GM23338 (cell line): ENCODE results near the gene HCFC1. TPM values are rescaled to one million over a fixed set of nuclear protein-coding genes. Genes with fewer than 3 reads are reported as not detected.

Experiments
- ATAC-seq: fragments of 200-7000 bp; cut with Tn5 transposase; 3 replicates; pipeline ENCODE4 v1.9.1; 2020
- DNase-seq: peaks from one replicate; pipeline ENCODE4 v3.0.0-alpha.2; 2015; ENCODE audit warnings: low spot score
- H2AFZ ChIP-seq: fragments of 200-600 bp; sonication (generic); 2 replicates; pipeline ENCODE4 v1.8.0; 2016; ENCODE audit warnings: antibody characterized with exemption, mild to moderate bottlenecking, moderate library complexity
- H3F3A ChIP-seq: fragments of 200-600 bp; sonication (generic); replicated peaks from 2 replicates; pipeline ENCODE4 v1.8.0; 2017; ENCODE audit warnings: antibody characterized with exemption, mixed run types, low read depth
- H3K27ac ChIP-seq: fragments of 200-600 bp; sonication (generic); 2 replicates; pipeline ENCODE4 v1.6.1; 2016; ENCODE audit warnings: low read depth
- H3K27me3 ChIP-seq: fragments of 200-600 bp; sonication (generic); 2 replicates; pipeline ENCODE4 v1.8.0; 2016; ENCODE audit warnings: mild to moderate bottlenecking, mixed run types, moderate library complexity; ENCODE audit not compliant: insufficient read depth
- H3K36me3 ChIP-seq: fragments of 200-600 bp; sonication (generic); 2 replicates; pipeline ENCODE4 v1.8.0; 2016; ENCODE audit warnings: mild to moderate bottlenecking; ENCODE audit not compliant: insufficient read depth
- H3K4me1 ChIP-seq: fragments of 200-600 bp; sonication (generic); 2 replicates; pipeline ENCODE4 v1.8.0; 2016; ENCODE audit warnings: mild to moderate bottlenecking, moderate library complexity; ENCODE audit not compliant: insufficient read depth
- H3K4me2 ChIP-seq: fragments of 200-600 bp; sonication (generic); 2 replicates; pipeline ENCODE4 v1.7.1; 2017; ENCODE audit warnings: mixed run types
- H3K4me3 ChIP-seq: fragments of 200-600 bp; sonication (generic); 2 replicates; pipeline ENCODE4 v1.6.1; 2016; ENCODE audit warnings: mixed run types
- H3K79me2 ChIP-seq: fragments of 200-600 bp; sonication (generic); replicated peaks from 2 replicates; pipeline ENCODE4 v1.8.0; 2017; ENCODE audit warnings: mild to moderate bottlenecking; ENCODE audit not compliant: insufficient read depth
- H3K9me2 ChIP-seq: fragments of 200-600 bp; sonication (generic); 2 replicates; pipeline ENCODE4 v1.8.0; 2017; ENCODE audit not compliant: insufficient read depth
- H4K20me1 ChIP-seq: fragments of 200-600 bp; sonication (generic); replicated peaks from 2 replicates; pipeline ENCODE4 v1.8.0; 2017; ENCODE audit warnings: mild to moderate bottlenecking; ENCODE audit not compliant: insufficient read depth
- H3K27ac Mint-ChIP-seq: 2 replicates; pipeline ENCODE4 v1.8.0; 2020; ENCODE audit warnings: inconsistent platforms, mild to moderate bottlenecking, moderate library complexity, mixed read lengths
- H3K27me3 Mint-ChIP-seq: 3 replicates; pipeline ENCODE4 v1.8.0; 2022; ENCODE audit warnings: low read depth, mild to moderate bottlenecking, moderate library complexity, mixed read lengths, inconsistent platforms; ENCODE audit not compliant: insufficient read depth, poor library complexity
- H3K36me3 Mint-ChIP-seq: 3 replicates; pipeline ENCODE4 v1.8.0; 2021; ENCODE audit warnings: low read depth, mild to moderate bottlenecking, inconsistent platforms, moderate library complexity, mixed read lengths
- H3K4me1 Mint-ChIP-seq: 3 replicates; pipeline ENCODE4 v1.8.0; 2020; ENCODE audit warnings: mild to moderate bottlenecking, inconsistent platforms, mixed read lengths
- H3K4me3 Mint-ChIP-seq: 3 replicates; pipeline ENCODE4 v1.8.0; 2021; ENCODE audit warnings: moderate library complexity, mild to moderate bottlenecking, inconsistent platforms, mixed read lengths
- H3K9me3 Mint-ChIP-seq: 3 replicates; pipeline ENCODE4 v1.8.0; 2020; ENCODE audit warnings: moderate library complexity, mild to moderate bottlenecking, inconsistent platforms, mixed read lengths
- CTCF ChIP-seq, 2 experiments: fragments of 200-600 bp in 1 of 2; sonication (generic) in 1 of 2; conservative IDR thresholded peaks; 2 replicates each; pipeline versions ENCODE4 v1.5.1 to v1.6.1; 2016 to 2017; ENCODE audit warnings: antibody characterized with exemption in 2 of 2, low read depth in 2 of 2, mild to moderate bottlenecking in 2 of 2, moderate library complexity in 1 of 2
- REST ChIP-seq: IDR thresholded peaks from one replicate; pipeline ENCODE4 v1.6.1; 2018; ENCODE audit warnings: antibody characterized with exemption; ENCODE audit not compliant: unreplicated experiment
- STAT1 ChIP-seq: IDR thresholded peaks from one replicate; pipeline ENCODE4 v1.6.1; 2016; ENCODE audit warnings: antibody characterized with exemption; ENCODE audit not compliant: unreplicated experiment
- polyA plus RNA-seq: library from polyadenylated mRNA; unstranded; fragments of >200 nt; fragmentation: Nextera tagmentation; extraction: Ambion mirVana; gene quantifications from 2 replicates; pipeline ENCODE4 v1.2.1, GENCODE V29; 2016
- total RNA-seq: library from RNA; depleted of rRNA; stranded (reverse); fragments of >200 nt; shearing (Covaris generic); gene quantifications from 2 replicates; pipeline ENCODE4 v1.2.3, GENCODE V29; 2014
- TF ChIP-seq, protein P1 (sequence below): fragments of 250-450 bp; sonication (Bioruptor Pico); IDR thresholded peaks from 2 replicates; pipeline ENCODE4 v1.5.0; 2020; ENCODE audit warnings: mild to moderate bottlenecking, moderate library complexity
- TF ChIP-seq, protein P2 (sequence below): IDR thresholded peaks from 2 replicates; pipeline ENCODE4 v1.6.1; 2016; ENCODE audit warnings: antibody characterized with exemption

HCFC1 gene
- total and polyA plus RNA-seq, 2 experiments from 2014 or later, result 33.0 to 188 TPM

- TF ChIP-seq, protein P1, sequence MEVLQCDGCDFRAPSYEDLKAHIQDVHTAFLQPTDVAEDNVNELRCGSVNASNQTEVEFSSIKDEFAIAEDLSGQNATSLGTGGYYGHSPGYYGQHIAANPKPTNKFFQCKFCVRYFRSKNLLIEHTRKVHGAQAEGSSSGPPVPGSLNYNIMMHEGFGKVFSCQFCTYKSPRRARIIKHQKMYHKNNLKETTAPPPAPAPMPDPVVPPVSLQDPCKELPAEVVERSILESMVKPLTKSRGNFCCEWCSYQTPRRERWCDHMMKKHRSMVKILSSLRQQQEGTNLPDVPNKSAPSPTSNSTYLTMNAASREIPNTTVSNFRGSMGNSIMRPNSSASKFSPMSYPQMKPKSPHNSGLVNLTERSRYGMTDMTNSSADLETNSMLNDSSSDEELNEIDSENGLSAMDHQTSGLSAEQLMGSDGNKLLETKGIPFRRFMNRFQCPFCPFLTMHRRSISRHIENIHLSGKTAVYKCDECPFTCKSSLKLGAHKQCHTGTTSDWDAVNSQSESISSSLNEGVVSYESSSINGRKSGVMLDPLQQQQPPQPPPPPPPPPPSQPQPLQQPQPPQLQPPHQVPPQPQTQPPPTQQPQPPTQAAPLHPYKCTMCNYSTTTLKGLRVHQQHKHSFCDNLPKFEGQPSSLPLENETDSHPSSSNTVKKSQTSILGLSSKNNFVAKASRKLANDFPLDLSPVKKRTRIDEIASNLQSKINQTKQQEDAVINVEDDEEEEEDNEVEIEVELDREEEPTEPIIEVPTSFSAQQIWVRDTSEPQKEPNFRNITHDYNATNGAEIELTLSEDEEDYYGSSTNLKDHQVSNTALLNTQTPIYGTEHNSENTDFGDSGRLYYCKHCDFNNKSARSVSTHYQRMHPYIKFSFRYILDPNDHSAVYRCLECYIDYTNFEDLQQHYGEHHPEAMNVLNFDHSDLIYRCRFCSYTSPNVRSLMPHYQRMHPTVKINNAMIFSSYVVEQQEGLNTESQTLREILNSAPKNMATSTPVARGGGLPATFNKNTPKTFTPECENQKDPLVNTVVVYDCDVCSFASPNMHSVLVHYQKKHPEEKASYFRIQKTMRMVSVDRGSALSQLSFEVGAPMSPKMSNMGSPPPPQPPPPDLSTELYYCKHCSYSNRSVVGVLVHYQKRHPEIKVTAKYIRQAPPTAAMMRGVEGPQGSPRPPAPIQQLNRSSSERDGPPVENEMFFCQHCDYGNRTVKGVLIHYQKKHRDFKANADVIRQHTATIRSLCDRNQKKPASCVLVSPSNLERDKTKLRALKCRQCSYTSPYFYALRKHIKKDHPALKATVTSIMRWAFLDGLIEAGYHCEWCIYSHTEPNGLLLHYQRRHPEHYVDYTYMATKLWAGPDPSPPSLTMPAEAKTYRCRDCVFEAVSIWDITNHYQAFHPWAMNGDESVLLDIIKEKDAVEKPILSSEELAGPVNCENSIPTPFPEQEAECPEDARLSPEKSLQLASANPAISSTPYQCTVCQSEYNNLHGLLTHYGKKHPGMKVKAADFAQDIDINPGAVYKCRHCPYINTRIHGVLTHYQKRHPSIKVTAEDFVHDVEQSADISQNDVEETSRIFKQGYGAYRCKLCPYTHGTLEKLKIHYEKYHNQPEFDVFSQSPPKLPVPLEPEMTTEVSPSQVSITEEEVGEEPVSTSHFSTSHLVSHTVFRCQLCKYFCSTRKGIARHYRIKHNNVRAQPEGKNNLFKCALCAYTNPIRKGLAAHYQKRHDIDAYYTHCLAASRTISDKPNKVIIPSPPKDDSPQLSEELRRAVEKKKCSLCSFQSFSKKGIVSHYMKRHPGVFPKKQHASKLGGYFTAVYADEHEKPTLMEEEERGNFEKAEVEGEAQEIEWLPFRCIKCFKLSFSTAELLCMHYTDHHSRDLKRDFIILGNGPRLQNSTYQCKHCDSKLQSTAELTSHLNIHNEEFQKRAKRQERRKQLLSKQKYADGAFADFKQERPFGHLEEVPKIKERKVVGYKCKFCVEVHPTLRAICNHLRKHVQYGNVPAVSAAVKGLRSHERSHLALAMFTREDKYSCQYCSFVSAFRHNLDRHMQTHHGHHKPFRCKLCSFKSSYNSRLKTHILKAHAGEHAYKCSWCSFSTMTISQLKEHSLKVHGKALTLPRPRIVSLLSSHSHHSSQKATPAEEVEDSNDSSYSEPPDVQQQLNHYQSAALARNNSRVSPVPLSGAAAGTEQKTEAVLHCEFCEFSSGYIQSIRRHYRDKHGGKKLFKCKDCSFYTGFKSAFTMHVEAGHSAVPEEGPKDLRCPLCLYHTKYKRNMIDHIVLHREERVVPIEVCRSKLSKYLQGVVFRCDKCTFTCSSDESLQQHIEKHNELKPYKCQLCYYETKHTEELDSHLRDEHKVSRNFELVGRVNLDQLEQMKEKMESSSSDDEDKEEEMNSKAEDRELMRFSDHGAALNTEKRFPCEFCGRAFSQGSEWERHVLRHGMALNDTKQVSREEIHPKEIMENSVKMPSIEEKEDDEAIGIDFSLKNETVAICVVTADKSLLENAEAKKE (CRISPR knock-in tag), result no peak
- TF ChIP-seq STAT1, result no peak
Observed at GRCh38 chrX:153905481-153906095, 66.0 kb downstream of the HCFC1 start (continued).

- H3K27ac Mint-ChIP-seq, result peak within 1 kb of the TSS; percentile 77; the same call in 1 of the 2 replicates
- ATAC-seq, result peak; percentile 12
Observed at GRCh38 chrX:153903991-153904957, 67.3 kb downstream of the HCFC1 start, which contains the start of gene AVPR2. Gene AVPR2 (plus strand): TSS chrX:153904673. CDS start chrX:153905146, 473 bp downstream.

More at GRCh38 chrX:153903991-153904957, 67.3 kb downstream of the HCFC1 start, which contains the start of gene AVPR2:
- Histone ChIP-seq H3K4me2 (no peak within 1 kb of the TSS), H3K4me1 (peaks cover 5% of the 10 kb centered on the region; the same call in 1 of the 2 replicates), H3K9me2 (no peaks in the 10 kb centered on the region), H3K4me3 (no peak within 1 kb of the TSS), H3K36me3 (no peaks in the 10 kb centered on the region), H3K27ac (no peak within 1 kb of the TSS), H3K79me2 (no peaks in the 10 kb centered on the region), H3K27me3 (no peaks in the 10 kb centered on the region), H4K20me1 (no peaks in the 10 kb centered on the region), H3F3A (no peaks in the 10 kb centered on the region), H2AFZ (no peak within 1 kb of the TSS)
- Mint-ChIP-seq H3K4me1 (peaks cover 26% of the 10 kb centered on the region), H3K36me3 (no peaks in the 10 kb centered on the region), H3K4me3 (no peak within 1 kb of the TSS), H3K27me3 (peaks cover 15% of the 10 kb centered on the region), H3K9me3 (no peaks in the 10 kb centered on the region; the same call in 2 of the 3 replicates)
- TF ChIP-seq REST (no peak), CTCF (conservative IDR thresholded peaks at IDR 0.05; ENCODE audit: low read depth in 2 of 2) (no peak)
- TF ChIP-seq, protein P2, sequence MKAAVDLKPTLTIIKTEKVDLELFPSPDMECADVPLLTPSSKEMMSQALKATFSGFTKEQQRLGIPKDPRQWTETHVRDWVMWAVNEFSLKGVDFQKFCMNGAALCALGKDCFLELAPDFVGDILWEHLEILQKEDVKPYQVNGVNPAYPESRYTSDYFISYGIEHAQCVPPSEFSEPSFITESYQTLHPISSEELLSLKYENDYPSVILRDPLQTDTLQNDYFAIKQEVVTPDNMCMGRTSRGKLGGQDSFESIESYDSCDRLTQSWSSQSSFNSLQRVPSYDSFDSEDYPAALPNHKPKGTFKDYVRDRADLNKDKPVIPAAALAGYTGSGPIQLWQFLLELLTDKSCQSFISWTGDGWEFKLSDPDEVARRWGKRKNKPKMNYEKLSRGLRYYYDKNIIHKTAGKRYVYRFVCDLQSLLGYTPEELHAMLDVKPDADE, result no peak
- DNase-seq, result no peak
